GM18508 (cell line): ENCODE data around the gene BRMS1.
"Not testable (repeated sequence)": the region's sequence is repeated elsewhere in the genome, so short reads cannot be mapped to it uniquely, and the experiment has no call there.

Experiments
- ATAC-seq: cut with Tn5 transposase; IDR thresholded peaks from one replicate; pipeline ENCODE4 v1.9.1; 2021; ENCODE audit warnings: moderate number of reproducible peaks; ENCODE audit not compliant: insufficient read depth, unreplicated experiment

Gene BRMS1

DNA sequence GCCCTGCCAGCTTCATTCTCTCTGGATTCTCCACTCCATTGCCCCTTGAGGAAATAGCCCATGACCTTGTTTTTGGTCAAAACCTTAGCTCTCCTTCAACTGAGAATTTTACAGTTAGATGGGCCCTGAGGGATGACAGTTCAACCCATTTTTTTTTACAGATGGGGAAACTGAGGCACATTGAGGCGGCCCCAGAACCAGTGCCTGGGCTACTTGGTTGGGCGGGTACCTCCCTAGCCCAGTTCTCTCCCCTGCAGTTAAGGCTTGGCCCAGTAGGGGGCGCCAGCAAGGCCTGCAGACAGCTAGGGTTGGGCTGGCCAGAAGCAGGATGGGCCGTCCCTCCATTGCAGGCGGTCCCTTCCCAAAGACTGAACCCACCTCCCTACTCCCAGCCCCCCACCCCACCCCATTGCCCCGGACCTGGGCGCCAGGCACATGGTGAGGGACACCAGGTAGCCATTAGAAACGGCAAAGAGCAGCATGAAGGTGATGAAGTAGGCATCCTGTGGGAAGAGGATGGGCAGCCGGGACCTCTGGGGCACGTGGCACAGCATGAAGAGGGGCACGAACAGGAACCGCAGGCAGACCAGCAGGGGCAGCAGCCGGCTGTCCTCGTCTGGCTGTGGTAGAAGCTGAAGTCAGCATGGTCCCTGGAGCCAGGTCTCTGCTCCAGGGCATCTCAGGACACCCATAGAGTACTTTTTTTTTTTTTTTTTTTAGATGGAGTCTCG is 19.1 kb upstream of the BRMS1 start:
- no peak for ATAC-seq

DNA sequence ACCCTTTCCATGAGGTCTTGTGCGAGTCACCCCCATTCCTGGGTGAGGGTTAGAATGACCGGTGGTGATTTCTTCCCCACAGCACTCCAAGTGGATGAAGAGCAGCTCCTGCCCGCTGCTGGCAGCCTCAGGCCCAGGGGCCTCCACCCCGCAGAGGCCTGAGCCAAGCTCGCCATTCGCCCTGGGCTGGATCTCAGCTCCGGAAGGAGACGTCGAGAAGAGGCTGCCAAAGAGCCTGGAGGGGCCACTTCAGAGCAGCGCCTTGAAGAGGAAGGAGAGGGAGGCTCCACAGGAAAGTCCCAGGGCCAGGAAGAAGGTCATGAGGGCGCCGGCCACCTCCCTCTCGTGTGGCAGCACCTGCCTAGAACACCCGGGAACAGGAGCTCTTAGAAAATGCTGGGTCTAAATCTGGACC is 18.3 kb upstream of the BRMS1 start:
- ATAC-seq, result no peak

DNA sequence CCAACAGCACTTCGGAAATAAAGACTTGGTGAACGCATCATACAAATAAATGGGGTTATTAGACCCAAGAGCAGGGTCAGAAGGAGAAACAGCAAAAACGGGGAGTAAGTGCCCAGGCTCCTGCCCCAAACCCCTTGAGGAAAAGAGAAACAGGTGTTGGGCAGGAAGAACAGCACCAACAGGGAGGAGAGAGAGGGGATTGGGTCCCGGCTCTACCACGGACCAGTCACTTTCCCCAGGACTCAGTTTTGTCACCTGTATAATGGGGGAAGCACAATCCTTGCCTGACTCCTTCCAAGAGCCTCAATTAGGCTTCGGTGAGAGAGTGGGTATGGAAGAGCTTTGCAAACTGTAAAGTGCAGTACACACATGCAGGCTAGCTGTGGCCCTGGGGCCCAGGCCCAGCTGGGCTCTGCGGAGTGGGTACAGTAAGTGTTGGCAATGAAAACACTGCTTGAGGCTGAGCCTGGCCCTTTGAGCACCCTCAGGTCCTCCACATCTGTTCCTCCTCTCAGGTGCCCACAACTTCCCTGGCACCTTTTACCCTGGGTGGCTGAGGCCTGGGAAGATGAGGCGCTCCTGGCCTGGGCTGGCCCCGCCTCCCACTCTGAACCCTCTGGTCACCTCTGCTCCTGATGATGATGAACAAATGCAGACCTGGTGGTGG is 17.7 kb upstream of the BRMS1 start:
- no peak for ATAC-seq

DNA sequence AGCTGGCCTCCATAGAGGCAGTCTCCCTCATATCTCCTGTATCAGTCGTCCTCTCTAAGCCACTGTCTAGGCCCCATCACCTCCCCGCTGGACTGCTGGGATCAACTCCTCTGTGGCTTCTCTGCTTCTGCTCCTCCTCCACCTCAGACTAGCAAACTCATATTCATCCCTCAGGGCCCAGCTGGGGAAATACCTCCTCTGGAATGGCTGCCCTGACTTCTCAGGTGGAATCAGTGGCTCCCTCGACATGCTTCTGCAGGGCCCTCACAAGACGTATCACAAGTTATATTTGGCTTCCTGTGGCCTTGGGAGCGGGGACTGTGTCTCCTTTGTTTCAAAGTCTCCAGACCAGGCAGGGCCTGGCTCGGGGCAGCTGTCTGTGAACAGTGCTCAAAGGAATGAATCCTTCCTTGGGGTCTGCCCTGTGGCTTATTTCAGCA is 16.6 kb upstream of the BRMS1 start:
- no peak for ATAC-seq

DNA sequence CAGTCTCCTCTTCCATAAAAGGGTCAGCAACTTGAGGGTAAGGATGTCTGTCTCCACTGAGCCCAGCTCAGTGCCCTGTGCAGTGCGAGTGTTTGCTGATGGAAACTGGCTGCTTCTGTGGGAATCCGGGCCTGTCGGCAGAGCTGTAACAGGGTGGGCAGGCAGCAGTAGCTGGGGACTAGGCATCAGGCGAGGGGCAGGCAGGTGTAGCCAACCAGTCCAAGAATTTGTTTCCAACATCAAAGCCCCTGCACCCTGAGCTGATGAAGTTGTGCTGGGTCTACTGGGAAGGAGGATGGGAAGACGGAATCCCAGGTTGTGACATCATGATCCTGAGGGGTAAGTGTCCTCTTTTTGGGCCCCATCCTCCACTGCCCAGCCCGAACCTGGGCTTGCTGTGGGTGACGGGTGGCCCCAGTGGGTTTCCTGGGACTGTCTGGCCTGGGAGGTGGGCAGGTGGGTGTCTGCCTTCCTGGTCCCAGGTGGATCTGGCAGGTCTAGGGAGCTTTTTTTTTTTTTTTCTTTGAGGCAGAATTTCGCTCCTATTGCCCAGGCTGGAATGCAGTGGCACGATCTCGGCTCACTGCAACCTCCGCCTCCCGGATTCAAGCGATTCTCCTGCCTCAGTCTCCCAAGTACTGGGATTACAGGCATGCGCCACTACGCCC is 15.6 kb upstream of the BRMS1 start:
- ATAC-seq, result no peak

DNA sequence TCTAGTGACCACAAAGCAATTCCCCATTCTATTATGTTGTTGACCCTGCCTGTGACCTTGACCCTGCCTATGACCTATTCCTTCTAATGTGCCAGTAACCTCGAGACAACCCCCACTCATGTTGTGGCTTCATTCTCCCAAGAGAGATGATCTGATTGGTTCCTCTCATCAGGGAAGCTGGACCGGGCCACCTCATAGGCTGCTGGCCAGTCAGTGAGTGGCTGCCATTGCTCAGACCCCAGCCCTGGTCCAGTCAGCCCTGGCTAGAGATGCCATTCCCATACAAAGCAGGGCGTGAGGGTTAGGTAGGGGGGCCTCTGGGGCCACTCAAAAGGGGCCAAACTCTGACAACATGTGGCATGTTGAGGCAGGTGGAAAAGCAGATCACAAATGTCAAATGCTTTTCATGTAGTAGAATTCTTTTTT is 14.8 kb upstream of the BRMS1 start:
- ATAC-seq, result no peak

DNA sequence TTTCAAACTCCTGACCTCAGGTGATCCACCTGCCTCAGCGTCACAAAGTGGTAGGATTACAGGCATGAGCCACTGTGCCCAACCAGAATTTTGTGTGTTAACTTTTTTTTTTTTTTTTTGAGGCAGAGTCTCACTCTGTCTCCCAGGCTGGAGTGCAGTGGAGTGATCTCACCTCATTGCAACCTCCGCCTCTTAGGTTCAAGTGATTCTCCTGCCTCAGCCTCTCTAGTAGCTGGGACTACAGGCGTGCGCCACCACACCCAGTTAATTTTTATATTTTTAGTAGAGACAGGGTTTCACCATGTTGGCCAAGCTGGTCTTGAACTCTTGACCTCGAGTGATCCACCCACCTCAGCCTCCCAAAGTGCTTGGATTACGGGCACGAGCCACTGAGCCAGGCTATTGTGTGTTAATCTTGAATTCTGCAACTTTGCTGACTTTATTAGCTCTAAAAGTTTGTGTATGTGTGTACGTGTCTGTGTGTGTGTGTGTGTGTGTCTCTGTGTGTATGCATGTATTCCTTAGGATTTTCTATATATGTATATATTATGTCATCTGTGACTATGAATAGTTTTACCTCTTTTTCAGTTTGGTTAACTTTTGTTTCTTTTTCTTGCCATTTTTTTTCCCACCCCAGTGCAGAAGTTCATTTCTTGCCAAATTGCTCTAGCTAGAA is 5.8 kb upstream of the BRMS1 start:
- ATAC-seq, result not testable (repeated sequence)

DNA sequence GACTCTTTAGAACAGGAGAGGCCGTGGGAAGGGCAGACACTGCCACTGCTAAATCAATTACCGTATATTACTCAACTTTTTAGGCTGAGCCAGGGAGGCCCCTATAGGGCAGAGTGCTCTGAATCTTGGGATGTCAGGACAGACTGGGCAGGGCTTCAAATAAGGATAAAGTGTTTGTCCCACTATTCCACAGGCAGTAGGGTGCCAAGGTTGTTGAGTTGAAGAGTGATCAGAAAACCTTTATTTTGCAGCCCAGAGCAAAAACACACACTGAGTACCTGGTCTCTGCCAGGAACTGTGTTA is 4.1 kb upstream of the BRMS1 start:
- no peak for ATAC-seq

DNA sequence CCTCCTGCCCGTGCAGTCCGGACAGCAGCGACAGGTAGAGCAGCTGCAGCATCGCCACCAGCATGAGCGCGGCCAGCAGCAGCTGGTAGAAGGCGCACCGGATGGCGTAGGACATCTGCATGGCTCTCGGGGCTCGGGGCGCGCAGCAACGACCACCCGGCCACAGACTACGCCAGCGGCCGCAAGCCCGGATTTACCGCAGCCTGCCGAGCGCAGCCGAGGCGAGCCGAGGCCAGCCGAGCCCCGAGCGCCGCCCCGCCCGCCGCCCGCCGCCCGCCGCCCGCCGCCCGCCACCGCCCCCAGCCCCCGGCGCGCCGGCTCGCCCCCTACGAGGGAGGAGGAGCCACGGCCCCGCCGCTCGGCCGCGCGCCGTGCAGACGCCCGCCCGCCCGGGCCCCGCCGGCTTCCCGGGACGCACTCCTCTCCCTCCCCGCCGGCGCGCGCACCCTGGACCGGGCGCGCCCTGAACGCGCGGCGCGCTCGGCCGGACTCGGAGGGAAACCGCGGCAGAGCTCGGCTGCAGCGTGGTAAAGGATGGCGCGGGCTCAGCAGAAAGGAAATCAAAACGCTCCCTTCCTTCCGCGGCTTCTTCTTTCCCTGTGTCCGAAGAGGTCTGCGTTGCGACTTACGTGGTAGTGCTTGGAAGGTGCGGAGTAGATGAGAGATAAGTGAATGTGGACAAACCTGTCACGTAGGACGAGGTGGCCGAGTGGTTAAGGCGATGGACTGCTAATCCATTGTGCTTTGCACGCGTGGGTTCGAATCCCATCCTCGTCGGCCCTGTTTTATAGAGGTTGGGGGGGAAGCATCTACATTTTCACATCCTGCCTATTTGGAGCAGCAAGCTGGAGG is 2.7 kb upstream of the BRMS1 start, which contains the start of gene B4GAT1:
B4GAT1 (minus strand) TSS at position 205 of the 852 bp plus-strand sequence; CDS start at position 121, 84 bp downstream.
- no peak for ATAC-seq

DNA sequence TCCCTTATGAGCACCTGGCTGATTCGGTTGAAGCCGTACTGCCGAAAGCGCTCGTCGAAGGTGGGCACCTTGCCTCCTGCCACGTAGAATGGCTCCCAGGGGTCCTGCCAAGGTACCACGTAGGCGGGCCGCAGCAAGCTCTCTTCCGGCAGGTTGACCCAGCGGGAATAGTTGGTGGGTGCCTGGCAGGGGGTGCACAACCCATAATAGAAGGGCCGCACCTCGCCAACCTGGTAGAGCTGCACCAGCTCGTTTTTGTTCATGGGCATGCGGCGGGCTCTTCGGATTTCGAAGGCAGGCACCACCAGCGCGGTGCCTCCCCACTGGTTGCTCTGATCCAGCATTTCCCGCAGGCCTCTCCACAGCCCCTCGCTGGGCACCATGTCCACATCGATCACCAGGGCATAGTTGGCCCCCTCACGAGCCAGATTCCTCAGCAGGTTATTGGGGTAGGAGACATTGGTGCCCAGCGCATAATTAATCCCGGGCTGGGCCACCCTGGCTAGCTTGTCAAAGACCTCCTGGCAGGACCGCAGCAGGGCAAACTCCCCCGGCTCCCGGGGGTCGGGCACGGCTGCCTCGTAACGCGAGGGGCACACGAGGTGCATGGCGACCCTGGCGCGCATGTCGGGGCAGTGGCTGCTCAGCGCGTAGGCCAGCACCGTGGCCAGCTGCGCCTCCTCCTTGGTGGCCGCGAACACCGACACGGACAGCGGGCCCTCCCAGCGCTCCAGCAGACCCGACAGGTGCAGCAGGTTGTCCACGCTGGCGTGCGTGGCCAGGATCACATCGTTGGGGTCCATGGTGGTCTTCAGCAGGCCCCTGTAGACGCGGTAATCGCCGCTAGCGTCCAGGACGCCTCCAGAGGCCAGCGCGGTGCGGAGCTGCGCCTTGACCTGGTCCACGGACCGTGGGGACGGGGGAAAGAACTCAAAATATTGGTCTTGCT is 1.8 kb upstream of the BRMS1 start:
- no peak for ATAC-seq

DNA sequence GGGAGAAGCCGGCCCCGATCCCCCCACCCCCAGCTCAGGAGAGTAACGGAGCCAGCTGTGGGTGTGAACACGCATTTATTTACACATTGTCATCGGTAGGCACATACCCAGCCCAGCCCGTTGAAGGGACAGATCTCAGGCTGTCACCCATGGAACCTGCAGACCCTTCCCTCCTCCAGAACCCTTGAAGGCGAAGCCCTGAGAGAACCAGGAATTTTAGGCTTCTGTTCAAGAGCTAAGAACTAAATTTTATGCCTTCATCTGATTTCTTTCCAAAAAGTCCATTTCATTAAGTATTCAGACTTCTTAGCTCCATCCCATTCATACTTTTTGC is 379 bp upstream of the BRMS1 start:
- no peak for ATAC-seq

DNA sequence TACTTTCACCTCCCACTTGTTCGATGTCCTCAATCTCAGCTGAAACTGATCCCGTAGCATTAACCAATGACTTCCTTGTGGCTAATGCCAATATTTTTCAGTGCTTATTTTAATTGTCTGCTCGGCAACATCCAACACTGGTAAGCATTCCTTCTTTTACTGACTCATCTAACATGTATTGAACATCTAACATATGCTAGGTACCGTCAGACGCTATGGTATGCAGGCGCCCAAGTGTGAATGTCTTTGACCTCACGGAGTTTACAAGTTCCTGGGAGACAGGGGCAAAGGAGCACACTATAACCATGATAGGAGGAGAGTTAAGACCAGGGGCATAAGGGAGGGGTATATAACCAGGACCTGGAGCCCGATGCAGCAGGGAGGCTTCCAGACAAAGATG is 1.7 kb downstream of the BRMS1 start:
- ATAC-seq, result no peak

DNA sequence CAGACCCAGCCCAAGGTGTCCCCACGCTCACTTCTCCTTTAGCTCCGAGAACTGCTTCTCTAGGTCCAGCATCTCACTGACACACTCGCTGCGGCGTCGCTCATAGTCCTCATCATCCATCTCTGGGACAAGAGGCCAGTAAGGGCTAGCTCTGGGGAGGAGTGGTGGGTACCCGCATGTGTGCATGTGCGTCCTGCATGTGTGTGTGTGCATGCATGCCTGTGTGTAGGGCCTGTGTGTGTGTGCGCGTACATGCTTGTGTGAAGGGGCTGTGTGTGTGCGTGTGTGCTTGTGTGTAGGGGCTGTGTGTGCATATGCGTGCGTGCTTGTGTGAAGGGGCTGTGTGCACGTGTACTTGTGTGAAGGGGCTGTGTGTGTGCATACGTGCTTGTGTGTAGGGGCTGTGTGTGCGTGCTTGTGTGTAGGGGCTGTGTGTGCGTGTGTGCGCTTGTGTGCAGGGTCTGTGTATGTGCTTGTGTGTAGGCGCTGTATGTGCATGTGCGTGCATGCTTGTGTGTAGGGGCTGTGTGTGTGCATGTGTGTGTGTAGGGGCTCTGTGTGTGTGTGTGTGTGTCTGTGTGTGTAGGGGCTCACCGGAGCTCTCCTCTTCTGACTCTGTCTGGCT is 3.3 kb downstream of the BRMS1 start:
- ATAC-seq, result no peak

DNA sequence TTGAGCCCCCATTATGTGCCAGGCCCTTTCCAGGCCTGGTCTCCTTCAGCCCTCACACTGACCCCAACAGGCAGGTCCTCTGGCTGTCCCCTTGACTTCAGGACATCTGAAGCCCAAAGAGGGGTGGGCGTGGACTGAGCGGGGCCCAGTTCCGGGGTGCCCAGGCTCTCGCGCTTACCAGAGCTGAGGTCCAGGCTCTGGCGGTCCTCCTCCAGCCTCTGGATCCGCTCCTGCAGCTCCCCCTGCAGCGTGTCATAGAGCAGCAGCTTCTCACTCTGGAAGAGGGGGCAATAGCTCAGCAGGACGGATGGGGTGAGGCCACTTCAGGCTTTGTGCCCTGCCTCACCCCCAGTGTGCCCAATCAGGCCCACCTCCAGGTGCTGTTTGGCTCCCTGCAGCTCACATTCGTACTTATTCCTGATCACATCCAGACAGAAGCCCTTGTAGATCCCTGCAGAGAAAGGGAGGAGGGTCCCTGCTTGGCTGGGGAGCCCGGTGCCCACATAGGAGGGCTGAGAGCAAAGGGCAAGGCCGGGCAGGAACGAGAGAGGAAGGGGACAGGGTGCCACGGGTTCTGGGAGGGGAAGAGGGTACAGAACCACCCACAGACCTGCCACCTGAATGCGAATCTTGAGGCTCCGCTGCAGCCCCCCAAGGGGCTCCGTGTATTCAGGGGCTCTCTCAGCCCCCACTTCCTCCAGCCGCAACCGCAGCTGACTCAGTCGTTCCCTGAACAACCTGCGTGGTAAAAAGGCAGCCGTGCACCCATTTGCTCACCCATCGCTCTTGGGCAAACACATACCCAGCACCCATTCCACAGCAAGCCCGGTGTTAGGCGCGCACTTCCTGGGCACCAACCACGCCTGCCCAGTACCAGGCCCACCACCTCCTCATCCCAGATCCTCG is 4.1 kb downstream of the BRMS1 start:
- no peak for ATAC-seq

DNA sequence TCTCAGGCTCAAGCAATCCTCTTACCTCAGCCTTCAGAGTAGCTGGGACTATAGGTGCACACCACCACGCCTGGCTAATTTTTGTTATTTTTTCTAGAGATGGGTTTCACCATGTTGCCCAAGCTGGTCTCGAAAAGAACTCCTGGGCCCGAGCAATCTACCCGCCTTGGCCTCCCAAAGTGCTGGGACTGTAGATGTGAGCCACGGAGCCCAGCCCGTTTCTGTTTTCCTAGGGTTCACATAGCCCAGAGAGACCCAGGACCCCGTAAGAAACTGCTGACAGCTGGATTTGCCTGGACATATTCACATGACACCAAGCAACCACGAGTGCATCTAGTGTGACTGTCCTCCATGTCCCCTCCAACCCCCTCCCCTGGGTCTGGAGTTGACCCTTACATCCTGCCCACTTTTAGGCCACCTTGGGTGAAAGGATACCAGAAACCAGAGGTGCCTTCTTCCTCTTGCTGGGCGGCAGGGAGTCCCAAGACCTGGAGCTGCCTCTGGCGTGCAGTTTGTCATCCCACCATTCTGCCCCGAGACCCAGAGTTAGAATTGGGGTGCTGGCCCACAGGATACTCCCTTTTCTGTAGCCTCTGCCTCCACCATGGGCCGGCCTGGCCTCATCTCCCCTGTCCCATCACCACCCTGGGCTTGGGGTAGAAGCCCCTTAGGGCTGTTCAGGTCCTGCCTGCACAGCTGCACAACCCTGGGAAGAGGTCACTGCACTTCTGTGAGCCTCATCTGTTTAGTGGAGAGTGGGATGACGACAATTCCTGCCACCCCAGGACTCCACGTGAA is 5.0 kb downstream of the BRMS1 start:
- no peak for ATAC-seq

DNA sequence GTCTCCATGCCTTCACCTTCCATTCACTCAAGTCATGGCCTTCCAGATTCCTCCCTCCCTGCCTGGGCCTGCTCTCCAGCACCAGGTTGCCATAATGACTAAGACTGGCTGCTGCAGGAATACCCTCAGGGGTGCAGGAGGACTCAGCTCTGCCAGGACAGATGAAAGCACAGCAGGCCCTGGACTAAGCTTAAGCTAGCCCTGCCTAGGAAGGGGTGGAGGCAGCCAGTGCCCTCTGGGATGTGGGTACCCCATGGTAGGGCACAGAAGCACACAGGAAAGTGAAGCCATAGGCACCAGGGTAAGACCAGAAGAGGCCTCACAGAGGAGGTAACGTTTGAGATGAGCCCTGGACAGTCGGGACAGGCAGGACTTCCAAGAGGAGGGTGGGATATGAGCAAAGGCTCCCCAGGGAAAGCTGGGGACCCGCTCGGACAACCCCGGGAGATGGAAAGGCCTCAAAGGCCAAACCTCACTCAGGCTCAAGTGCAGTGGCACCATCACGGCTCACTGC is 5.7 kb downstream of the BRMS1 start:
- no peak for ATAC-seq
